PC-9 (cell line): ENCODE results near the gene ROBO1.

ENCODE experiments used
- EZH2 ChIP-seq: fragments of 200-600 bp; sonication (generic); IDR thresholded peaks from 2 replicates; pipeline ENCODE4 v1.8.0; 2017; ENCODE audit warnings: antibody characterized with exemption, low read depth
- TF ChIP-seq, protein P1 (sequence below): fragments of 200-600 bp; sonication (generic); conservative IDR thresholded peaks from 2 replicates; pipeline ENCODE4 v1.6.1; 2017; ENCODE audit warnings: mixed run types, antibody characterized with exemption, mild to moderate bottlenecking, moderate library complexity

DNA sequence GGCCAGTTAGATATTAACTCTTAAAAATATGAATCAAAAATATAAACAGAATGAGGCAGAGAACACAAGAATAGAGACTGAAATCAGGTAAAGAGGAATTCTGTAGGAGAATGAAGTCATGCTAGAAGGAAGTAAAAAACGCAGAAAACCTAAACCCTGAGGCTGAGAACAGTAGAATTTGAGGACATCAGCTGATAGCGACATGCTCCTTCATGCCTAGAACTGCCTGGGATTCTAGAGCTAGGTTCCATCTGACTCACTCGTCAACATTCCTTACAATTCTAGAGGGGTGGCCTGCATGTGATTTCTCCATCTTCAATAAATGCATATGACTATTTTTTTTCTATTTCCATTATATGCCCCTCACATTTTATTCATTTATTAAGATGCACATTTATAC is 343.0 kb downstream of the ROBO1 start:
- TF ChIP-seq, protein P1, sequence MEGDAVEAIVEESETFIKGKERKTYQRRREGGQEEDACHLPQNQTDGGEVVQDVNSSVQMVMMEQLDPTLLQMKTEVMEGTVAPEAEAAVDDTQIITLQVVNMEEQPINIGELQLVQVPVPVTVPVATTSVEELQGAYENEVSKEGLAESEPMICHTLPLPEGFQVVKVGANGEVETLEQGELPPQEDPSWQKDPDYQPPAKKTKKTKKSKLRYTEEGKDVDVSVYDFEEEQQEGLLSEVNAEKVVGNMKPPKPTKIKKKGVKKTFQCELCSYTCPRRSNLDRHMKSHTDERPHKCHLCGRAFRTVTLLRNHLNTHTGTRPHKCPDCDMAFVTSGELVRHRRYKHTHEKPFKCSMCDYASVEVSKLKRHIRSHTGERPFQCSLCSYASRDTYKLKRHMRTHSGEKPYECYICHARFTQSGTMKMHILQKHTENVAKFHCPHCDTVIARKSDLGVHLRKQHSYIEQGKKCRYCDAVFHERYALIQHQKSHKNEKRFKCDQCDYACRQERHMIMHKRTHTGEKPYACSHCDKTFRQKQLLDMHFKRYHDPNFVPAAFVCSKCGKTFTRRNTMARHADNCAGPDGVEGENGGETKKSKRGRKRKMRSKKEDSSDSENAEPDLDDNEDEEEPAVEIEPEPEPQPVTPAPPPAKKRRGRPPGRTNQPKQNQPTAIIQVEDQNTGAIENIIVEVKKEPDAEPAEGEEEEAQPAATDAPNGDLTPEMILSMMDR: no peak
- no peak for TF ChIP-seq EZH2
